ENCODE data around the gene ARHGAP26. TPM values are rescaled to one million over a fixed set of nuclear protein-coding genes. Genes with fewer than 3 reads are reported as not detected.
A peak's percentile ranks its signal among the peaks of the same experiment; 100 is the strongest.

ARHGAP26 gene
- total RNA-seq, 1 donor, result 1.7 TPM

DNA sequence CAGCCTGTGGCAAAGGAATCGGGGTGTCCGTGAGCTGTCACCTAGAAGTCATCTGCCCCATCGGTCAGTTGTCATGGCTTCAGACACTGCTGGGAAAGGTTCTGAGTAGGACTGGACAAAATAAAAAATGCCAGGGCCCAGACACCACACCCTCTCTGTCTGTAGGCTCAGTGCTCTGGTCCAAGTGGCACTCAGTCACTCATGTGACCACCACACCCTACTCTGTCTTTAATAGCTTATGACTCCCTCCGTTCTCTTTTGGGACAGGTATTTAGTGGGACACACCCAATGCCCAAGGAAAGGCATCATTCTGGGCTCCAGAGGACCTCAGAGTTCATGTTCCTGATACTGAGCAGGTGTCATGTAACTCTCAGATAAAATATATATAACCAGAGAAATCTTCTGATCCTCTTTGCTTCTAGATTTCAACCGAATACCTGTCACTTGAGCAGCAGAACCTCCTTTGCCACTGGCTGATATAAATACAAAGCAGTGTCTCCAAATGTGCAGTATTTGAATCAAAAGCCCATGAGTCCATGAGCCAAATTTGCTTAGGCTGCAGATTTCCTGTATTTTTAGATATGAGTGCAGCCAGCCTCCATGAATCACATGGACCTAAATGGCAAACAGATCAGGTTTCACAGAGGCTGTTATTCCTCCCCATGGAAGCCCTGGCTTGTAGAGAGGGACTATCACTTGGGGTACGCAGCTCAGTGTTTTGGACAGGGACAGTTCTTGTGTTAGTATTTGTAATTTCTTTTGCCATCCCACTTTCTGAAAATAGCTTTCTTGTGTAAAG is 272.0 kb downstream of the ARHGAP26 start:
- TF ChIP-seq, protein P1, sequence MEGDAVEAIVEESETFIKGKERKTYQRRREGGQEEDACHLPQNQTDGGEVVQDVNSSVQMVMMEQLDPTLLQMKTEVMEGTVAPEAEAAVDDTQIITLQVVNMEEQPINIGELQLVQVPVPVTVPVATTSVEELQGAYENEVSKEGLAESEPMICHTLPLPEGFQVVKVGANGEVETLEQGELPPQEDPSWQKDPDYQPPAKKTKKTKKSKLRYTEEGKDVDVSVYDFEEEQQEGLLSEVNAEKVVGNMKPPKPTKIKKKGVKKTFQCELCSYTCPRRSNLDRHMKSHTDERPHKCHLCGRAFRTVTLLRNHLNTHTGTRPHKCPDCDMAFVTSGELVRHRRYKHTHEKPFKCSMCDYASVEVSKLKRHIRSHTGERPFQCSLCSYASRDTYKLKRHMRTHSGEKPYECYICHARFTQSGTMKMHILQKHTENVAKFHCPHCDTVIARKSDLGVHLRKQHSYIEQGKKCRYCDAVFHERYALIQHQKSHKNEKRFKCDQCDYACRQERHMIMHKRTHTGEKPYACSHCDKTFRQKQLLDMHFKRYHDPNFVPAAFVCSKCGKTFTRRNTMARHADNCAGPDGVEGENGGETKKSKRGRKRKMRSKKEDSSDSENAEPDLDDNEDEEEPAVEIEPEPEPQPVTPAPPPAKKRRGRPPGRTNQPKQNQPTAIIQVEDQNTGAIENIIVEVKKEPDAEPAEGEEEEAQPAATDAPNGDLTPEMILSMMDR (IDR thresholded peaks at IDR 0.05; ENCODE audit: insufficient read depth, low read depth, low read length), result no peak
- H3K4me3 ChIP-seq (ENCODE audit: low read depth, low read length), result no peak overlapping the region
- DNase-seq (ENCODE audit: low read depth), result peak; percentile 32

DNA sequence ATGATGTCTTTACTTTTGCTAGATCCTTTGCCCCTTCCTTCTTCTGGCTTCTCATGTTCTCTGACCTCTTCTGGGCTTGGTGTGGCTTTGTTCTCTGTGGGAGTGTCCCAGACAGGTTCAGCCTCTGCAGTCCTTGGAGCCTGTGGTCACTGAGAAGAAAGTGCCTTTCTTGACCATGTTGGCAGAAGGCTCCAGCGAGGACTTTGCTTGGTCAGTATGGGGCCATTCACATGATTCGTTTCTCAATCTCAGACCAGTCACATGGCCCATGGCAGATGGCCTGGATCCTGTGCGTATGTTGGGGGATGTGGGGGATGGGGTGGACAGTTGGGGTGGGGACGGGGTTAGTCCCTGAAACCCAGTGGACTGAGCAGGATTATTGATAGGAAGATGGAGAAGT is 274.1 kb downstream of the ARHGAP26 start:
- TF ChIP-seq, protein P1 (IDR thresholded peaks at IDR 0.05; ENCODE audit: insufficient read depth, low read depth, low read length), result no peak
- no peak for DNase-seq (ENCODE audit: low read depth)
- no peak overlapping the region for H3K4me3 ChIP-seq (ENCODE audit: low read depth, low read length)

DNA sequence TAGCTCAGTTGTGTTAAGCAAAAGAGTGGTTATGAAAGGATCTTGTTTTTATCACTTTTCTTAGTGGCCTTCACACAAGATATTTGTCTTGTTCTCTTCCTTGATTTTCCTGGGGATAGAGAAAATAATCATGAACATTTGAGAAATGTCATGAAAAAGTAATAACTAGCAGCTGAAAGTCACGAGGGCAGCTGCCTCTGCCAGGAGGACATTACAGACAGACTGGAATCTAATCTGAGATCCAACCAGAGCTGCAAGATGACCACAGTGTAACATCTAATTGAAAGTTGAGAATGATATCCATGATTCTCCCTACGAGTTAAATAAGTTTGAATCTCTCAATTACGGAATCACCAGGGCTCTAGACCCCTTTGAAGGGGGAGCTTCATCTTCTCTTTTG is 274.9 kb downstream of the ARHGAP26 start:
- H3K4me3 ChIP-seq (ENCODE audit: low read depth, low read length), result no peak overlapping the region
- TF ChIP-seq, protein P1 (IDR thresholded peaks at IDR 0.05; ENCODE audit: insufficient read depth, low read depth, low read length), result no peak
- DNase-seq (ENCODE audit: low read depth), result no peak

DNA sequence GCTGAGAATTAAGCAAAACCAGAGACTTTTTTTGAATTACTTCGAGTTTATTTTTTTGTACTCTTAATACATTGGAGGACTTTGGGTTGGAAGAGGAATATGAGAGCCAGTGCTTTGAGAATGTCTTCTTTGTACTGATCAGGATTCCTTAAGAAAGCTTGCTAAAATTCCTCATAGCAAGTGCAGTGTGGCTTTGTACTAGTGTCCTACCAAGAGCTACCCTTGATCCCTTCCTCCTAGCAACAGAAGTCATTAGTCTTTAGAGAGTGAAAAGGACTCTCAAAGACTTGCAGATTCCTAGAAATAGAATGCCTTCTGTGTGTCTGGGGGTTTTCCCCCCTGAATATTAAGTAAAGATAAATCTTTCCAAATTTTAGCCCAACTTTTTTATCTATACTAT is 276.1 kb downstream of the ARHGAP26 start:
- TF ChIP-seq, protein P1 (IDR thresholded peaks at IDR 0.05; ENCODE audit: insufficient read depth, low read depth, low read length), result no peak
- no peak for DNase-seq (ENCODE audit: low read depth)

DNA sequence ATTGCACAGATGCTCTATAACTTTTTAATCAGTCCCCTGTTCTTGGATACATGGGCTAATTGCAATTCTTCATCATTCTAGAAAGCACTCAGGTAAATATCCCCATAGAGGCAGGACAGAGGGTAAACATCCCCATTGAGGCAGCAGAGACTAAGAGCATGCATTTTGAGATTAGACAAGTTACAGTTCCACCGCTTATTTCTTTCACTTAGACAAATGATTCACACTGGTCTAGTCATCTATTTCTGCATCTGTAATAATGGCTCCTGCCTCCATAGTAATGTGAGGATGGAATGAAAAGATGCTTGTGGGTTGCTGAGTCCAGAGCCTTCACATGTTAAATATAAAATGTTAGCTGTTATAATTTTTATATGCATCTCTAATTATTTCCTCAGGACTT is 276.9 kb downstream of the ARHGAP26 start:
- no peak overlapping the region for H3K4me3 ChIP-seq (ENCODE audit: low read depth, low read length)
- TF ChIP-seq, protein P1 (IDR thresholded peaks at IDR 0.05; ENCODE audit: insufficient read depth, low read depth, low read length), result no peak
- no peak for DNase-seq (ENCODE audit: low read depth)

More for the DNA sequence above, 276.1 kb downstream of the ARHGAP26 start:
- H3K4me3 ChIP-seq (ENCODE audit: low read depth, low read length), result no peak overlapping the region

DNA sequence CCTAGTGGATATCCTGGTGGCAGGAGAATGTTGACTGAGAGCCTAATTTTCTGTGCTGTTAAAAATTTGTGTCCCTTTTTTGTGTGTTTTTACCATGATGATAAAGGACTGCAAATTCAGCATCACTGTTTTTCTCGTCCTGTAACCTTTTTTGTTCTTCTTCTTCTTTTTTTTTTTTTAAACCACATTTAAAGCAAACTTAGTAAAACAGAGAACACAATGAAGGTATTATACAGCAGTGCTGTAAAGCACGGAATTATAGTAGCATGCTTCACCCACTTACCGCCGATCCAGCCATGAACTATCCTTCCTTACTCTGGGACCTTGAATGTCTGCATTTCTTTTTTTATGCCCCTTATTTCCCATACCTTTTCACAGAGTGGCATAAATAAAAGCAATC is 280.0 kb downstream of the ARHGAP26 start:
- TF ChIP-seq, protein P1 (IDR thresholded peaks at IDR 0.05; ENCODE audit: insufficient read depth, low read depth, low read length), result no peak
- no peak overlapping the region for H3K4me3 ChIP-seq (ENCODE audit: low read depth, low read length)
- DNase-seq (ENCODE audit: low read depth), result no peak
